Ovary (tissue), 9 donors: Measurements from ENCODE around the gene BSN. TPM values are rescaled to one million over a fixed set of nuclear protein-coding genes. Genes with fewer than 3 reads are reported as not detected.

Source experiments
- DNase-seq, 5 donors: peaks; one replicate each; pipeline ENCODE4 v3.0.0-alpha.2; 2019 to 2020
- H3K27ac ChIP-seq, 2 donors: fragments of 200-600 bp; one replicate each; pipeline versions ENCODE4 v1.5.1 to v1.8.0; 2019 to 2022
- H3K27me3 ChIP-seq: fragments of 200-600 bp; one replicate; pipeline ENCODE4 v1.8.0; 2022
- H3K36me3 ChIP-seq: fragments of 200-600 bp; sonication (generic); one replicate; pipeline ENCODE4 v1.5.1; 2019
- H3K4me1 ChIP-seq: one replicate; pipeline ENCODE4 v1.8.1; 2013; ENCODE audit warnings: mild to moderate bottlenecking, moderate library complexity; ENCODE audit not compliant: insufficient read depth
- H3K4me3 ChIP-seq: fragments of 200-600 bp; sonication (generic); one replicate; pipeline ENCODE4 v1.5.1; 2017
- H3K9me3 ChIP-seq, 2 donors: fragments of 200-600 bp in 1 of 2; sonication (generic) in 1 of 2; one replicate each; pipeline versions ENCODE4 v1.5.1 to v1.8.1; 2013 to 2019; ENCODE audit warnings: mild to moderate bottlenecking in 1 of 2, moderate library complexity in 1 of 2
- CTCF ChIP-seq, 3 donors: fragments of 450-650 bp in 2 of 3; fragments of 200-600 bp in 1 of 3; IDR thresholded peaks; one replicate each; pipeline versions ENCODE4 v1.5.1 to v1.8.0; 2016 to 2022; ENCODE audit warnings: antibody characterized with exemption in 3 of 3, mild to moderate bottlenecking in 1 of 3
- EP300 ChIP-seq: sonication (generic); formaldehyde crosslinking; IDR thresholded peaks from one replicate; pipeline ENCODE4 v1.6.1; 2017; ENCODE audit warnings: antibody characterized with exemption
- POLR2A ChIP-seq: fragments of 450-650 bp; IDR thresholded peaks from one replicate; pipeline ENCODE4 v1.6.1; 2017; ENCODE audit warnings: antibody characterized with exemption, mild to moderate bottlenecking, moderate library complexity
- WGBS, 3 donors: extraction: QIAGEN DNeasy Blood & Tissue Kit in 1 of 3; methylation state at CpG; one replicate each; pipeline versions ENCODE4 v1.1.5 to v1.1.7; 2013 to 2017; 5-methylcytosine and 5-hydroxymethylcytosine counted together
- intact Hi-C, 4 donors: fragments of 100-400 bp; cut with DNase I; formaldehyde crosslinking; loops; one replicate each; pipeline versions ENCODE4 v1.11.0 to v1.15.1; 2022 to 2023
- polyA plus RNA-seq, 2 donors: library from polyadenylated mRNA; stranded (reverse); fragments of 200-250 nt in 1 of 2; fragments of 350-450 nt in 1 of 2; fragmentation: Illumina TruSeq in 1 of 2; extraction: RNeasy Lipid Tissue Mini Kit (QIAGEN cat#74804) in 1 of 2; gene quantifications; one replicate each; pipeline ENCODE4 v1.2.3, GENCODE V29; 2013 to 2014
- total RNA-seq, 7 donors: library from RNA; depleted of rRNA in 2 of 7; stranded (reverse); fragments of >200 nt in 2 of 7; fragmentation: NEBNext Ultra II Directional in 3 of 7; extraction: Animal tissue kit (Norgen Biotek cat#: 25700) in 3 of 7; gene quantifications; one replicate each; pipeline versions ENCODE4 v1.1.0 to v1.2.4, GENCODE V29; 2016 to 2023
- donor health status: DM: no; HTN: no; CAD: no; lungs with moderate emphysema.
- donor health status: DM: no; HTN: no; CAD: no.
- donor health status: Bipolar disorder and iron deficiency.
- donor health status: DM: yes; HTN: yes; CAD: no.
- donor health status: DM: no; HTN: no; CAD: no.
- donor health status: DM: yes; HTN: yes; CAD: no.

The BSN gene
- total and polyA plus RNA-seq, 9 donors: 0.12 to 3.5 (median 0.77) TPM

GRCh38 chr3:49644684-49645083, 90.4 kb downstream of the BSN start:
- Histone ChIP-seq H3K4me1 (no peaks in the 10 kb centered on the region), H3K4me3 (no peak overlapping the region), H3K27ac (no peak overlapping the region), H3K9me3 (no peaks in the 10 kb centered on the region), H3K36me3 (no peaks in the 10 kb centered on the region), H3K27me3 (no peaks in the 10 kb centered on the region)
- intact Hi-C loops: no loop called here
- 84 to 87% (median 85%) methylated on average over 8 of the region's 8 CpGs for WGBS, 3 donors
- TF ChIP-seq CTCF (IDR thresholded peaks at IDR 0.05) (no peak), POLR2A (no peak), EP300 (no peak)
- DNase-seq: no peak

GRCh38 chr3:49646236-49646635, 92.0 kb downstream of the BSN start:
- intact Hi-C loops: no loop called here

GRCh38 chr3:49647741-49648140, 93.5 kb downstream of the BSN start:
- intact Hi-C loops: no loop called here
- TF ChIP-seq CTCF (IDR thresholded peaks at IDR 0.05) (no peak), EP300 (no peak), POLR2A (no peak)
- Histone ChIP-seq H3K9me3 (no peaks in the 10 kb centered on the region), H3K4me1 (no peaks in the 10 kb centered on the region), H3K27me3 (no peaks in the 10 kb centered on the region), H3K4me3 (no peak overlapping the region), H3K27ac (no peak overlapping the region), H3K36me3 (no peaks in the 10 kb centered on the region)
- DNase-seq: no peak
- 63 to 79% (median 71%) methylated on average over 2 of the region's 2 CpGs for WGBS, 3 donors

More at GRCh38 chr3:49646236-49646635, 92.0 kb downstream of the BSN start:
- WGBS, 3 donors: 62 to 74% (median 66%) methylated on average over 3 of the region's 3 CpGs
- no peaks in the 10 kb centered on the region for H3K9me3 ChIP-seq
- H3K27ac ChIP-seq: no peak overlapping the region
- DNase-seq: no peak
- H3K36me3 ChIP-seq: no peaks in the 10 kb centered on the region
- H3K4me3 ChIP-seq: no peak overlapping the region
- no peaks in the 10 kb centered on the region for H3K27me3 ChIP-seq
- H3K4me1 ChIP-seq: no peaks in the 10 kb centered on the region
- TF ChIP-seq POLR2A (no peak), CTCF (IDR thresholded peaks at IDR 0.05) (no peak)

GRCh38 chr3:49648354-49649019, 94.2 kb downstream of the BSN start:
- intact Hi-C loops: no loop called here
- no peaks in the 10 kb centered on the region for H3K4me1 ChIP-seq
- H3K9me3 ChIP-seq: no peaks in the 10 kb centered on the region
- H3K27ac ChIP-seq: no peak overlapping the region
- WGBS, 3 donors: 79 to 86% (median 81%) methylated on average over 3 of the region's 3 CpGs
- no peak for DNase-seq
- TF ChIP-seq EP300 (no peak), CTCF (IDR thresholded peaks at IDR 0.05) (no peak), POLR2A (no peak)
- H3K4me3 ChIP-seq: no peak overlapping the region
- H3K27me3 ChIP-seq: no peaks in the 10 kb centered on the region
- H3K36me3 ChIP-seq: no peaks in the 10 kb centered on the region
